GM12878 (cell line): Measurements from ENCODE around the gene PITPNC1. TPM values are rescaled to one million over a fixed set of nuclear protein-coding genes. Genes with fewer than 3 reads are reported as not detected.

ENCODE experiments used
- BACH1 ChIP-seq: fragments of 450-650 bp; IDR thresholded peaks from 2 replicates; pipeline ENCODE4 v1.6.1; 2017; ENCODE audit warnings: mild to moderate bottlenecking, borderline replicate concordance
- EED ChIP-seq: sonication (generic); IDR thresholded peaks from 2 replicates; pipeline ENCODE4 v1.6.1; 2016; ENCODE audit warnings: antibody characterized with exemption, low read depth
- IKZF2 ChIP-seq, 2 experiments: fragments of 450-650 bp; IDR thresholded peaks; 2 replicates each; pipeline ENCODE4 v1.6.1; 2017; ENCODE audit warnings: mild to moderate bottlenecking in 2 of 2, moderate library complexity in 2 of 2
- MEF2B ChIP-seq: fragments of 450-650 bp; IDR thresholded peaks from 2 replicates; pipeline ENCODE4 v1.6.1; 2018; ENCODE audit warnings: mild to moderate bottlenecking, moderate library complexity; ENCODE audit not compliant: partially characterized antibody, poor library complexity, severe bottlenecking
- NFYA ChIP-seq: IDR thresholded peaks from 2 replicates; pipeline ENCODE4 v1.6.1; 2011; ENCODE audit warnings: low read depth, mild to moderate bottlenecking, low read length, improper control_type of control experiment, borderline replicate concordance
- SMC3 ChIP-seq: IDR thresholded peaks from 2 replicates; pipeline ENCODE4 v1.6.1; 2011; ENCODE audit warnings: low read length, improper control_type of control experiment, borderline replicate concordance
- ZNF24 ChIP-seq: fragments of 450-650 bp; IDR thresholded peaks from 2 replicates; pipeline ENCODE4 v1.6.1; 2017; ENCODE audit warnings: antibody characterized with exemption, mild to moderate bottlenecking
- ZNF687 ChIP-seq: fragments of 450-650 bp; IDR thresholded peaks from 2 replicates; pipeline ENCODE4 v1.6.1; 2017; ENCODE audit warnings: mild to moderate bottlenecking, moderate library complexity
- polyA plus RNA-seq, 11 experiments: library from polyadenylated mRNA; depleted of rRNA in 4 of 11; unstranded in 6 of 11; stranded (reverse) in 5 of 11; fragments of >200 nt; fragmentation: Nextera tagmentation in 4 of 11; fragmentation: Illumina TruSeq in 1 of 11; extraction: Ambion mirVana in 4 of 11; extraction: Trizol in 1 of 11; gene quantifications; 1 replicate in 1 of 11; 2 replicates in 10 of 11; pipeline versions ENCODE4 v1.2.1 to v1.2.3, GENCODE V29; 2011 to 2016; ENCODE audit warnings: inconsistent platforms in 2 of 11, missing spikeins in 2 of 11, low read depth in 1 of 11
- total RNA-seq, 4 experiments: library from RNA; depleted of rRNA in 3 of 4; stranded (reverse); fragments of >200 nt in 3 of 4; fragmentation: Illumina TruSeq in 1 of 4; extraction: Trizol in 1 of 4; gene quantifications; 2 replicates each; pipeline versions ENCODE4 v1.2.1 to v1.2.3, GENCODE V29; 2013 to 2021

PITPNC1 gene
- total and polyA plus RNA-seq, 10 of the 15 experiments (the other 5 are each of a cell fraction or from before 2014, with no cell fraction given) = 12.2 to 62.4 (median 47.3) TPM

- TF ChIP-seq NFYA = no peak
- TF ChIP-seq BACH1 = no peak
- no peak for TF ChIP-seq MEF2B
- TF ChIP-seq ZNF24 = no peak
- TF ChIP-seq IKZF2 (IDR thresholded peaks at IDR 0.05) = 0 out of 4 replicates have a peak, but pooled peaks of 1 of the 2 experiments have one; percentile 17
- TF ChIP-seq ZNF687 = no peak
- no peak for TF ChIP-seq SMC3
- peak; percentile 66 for TF ChIP-seq EED
Measured at GRCh38 chr17:67509390-67510287, 132.6 kb downstream of the PITPNC1 start (continued).
